ENCODE results near the gene IPO11.

IPO11 gene

DNA sequence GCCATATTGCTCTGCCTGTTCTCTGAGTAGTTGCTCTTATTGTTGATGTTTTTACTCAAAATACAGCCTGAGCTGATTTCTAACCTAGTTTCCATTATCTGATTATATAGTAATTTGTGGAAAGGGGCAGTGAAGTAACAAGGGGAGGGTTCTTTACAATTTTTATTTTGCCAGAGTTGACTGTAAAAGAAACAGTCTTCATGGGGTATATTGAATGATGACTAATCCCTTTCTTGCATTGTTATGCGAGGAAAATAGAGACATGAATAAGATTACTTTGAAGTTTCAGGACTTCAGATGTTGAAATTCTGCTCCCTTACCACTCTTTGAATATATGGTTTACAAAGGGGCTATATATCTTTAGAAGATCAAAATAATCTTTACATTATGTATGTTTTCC, 156.9 kb downstream of the IPO11 start:
- no peak for DNase-seq (ENCODE audit: insufficient read length, low spot score)
- no peak for FAIRE-seq
- TF ChIP-seq POU2F2 (IDR thresholded peaks at IDR 0.05; ENCODE audit: low read depth, low read length) = no peak
- no peak for TF ChIP-seq SPI1 (IDR thresholded peaks at IDR 0.05; ENCODE audit: low read depth, low read length)
- TF ChIP-seq POLR2AphosphoS5 (IDR thresholded peaks at IDR 0.05; ENCODE audit: low read depth, low read length) = no peak
- TF ChIP-seq PAX5 (IDR thresholded peaks at IDR 0.05; ENCODE audit: insufficient read depth, low read length, severe bottlenecking) = no peak
- TF ChIP-seq TAF1 (IDR thresholded peaks at IDR 0.05; ENCODE audit: low read depth, low read length) = no peak
- no peak for TF ChIP-seq POLR2A (IDR thresholded peaks at IDR 0.05; ENCODE audit: low read depth, low read length)

DNA sequence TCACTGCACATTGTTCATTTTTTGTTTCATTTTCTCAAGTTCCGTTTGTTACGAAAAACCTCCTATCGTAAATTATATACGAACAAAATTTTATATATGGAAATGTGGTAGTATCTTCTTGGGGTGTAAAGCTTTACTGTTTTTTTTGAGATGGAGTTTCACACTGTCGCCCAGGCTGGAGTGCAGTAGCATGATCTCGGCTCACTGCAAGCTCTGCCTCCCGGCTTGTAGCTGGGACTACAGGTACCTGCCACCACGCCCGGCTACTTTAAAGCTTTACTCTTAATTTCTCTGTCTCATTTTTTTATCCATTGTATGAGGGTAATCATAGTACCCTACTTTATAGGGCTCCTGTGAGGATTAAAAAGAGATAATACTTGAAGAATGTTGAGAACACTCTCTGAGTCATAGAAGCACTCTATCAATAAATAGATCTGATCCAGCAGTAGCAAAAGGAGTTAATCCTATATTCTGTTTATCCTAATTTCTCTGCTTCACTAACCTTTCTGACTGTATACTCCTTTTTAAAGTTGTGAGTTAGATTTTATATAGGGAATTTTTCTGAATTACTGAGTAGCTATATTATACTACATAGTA, 160.5 kb downstream of the IPO11 start:
- FAIRE-seq (no peak), DNase-seq (ENCODE audit: insufficient read length, low spot score) (no peak)
- TF ChIP-seq POLR2A (IDR thresholded peaks at IDR 0.05; ENCODE audit: low read depth, low read length) = no peak
- no peak for TF ChIP-seq SPI1 (IDR thresholded peaks at IDR 0.05; ENCODE audit: low read depth, low read length)

DNA sequence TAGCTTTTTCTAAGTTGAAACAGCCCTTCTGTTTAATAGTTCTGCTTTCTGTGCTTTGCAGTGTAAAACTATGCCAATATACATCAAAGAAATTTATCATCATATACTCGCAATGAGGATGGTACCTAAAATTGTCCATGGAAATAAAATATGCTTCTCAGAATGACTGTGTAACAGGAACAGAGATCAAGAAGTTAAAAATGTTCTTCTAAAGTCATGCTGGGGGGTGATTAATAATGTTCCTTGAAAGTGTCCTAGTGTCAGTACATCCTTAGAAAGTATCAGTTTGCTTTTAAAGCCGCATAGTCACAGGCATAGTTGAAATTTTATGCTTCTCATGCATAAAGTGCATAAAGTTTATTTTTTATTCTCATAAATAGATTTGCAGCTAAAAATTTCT, 162.0 kb downstream of the IPO11 start:
- DNase-seq (ENCODE audit: insufficient read length, low spot score) (no peak), FAIRE-seq (no peak)
- TF ChIP-seq POLR2AphosphoS5 (IDR thresholded peaks at IDR 0.05; ENCODE audit: low read depth, low read length) = no peak
- TF ChIP-seq POLR2A (IDR thresholded peaks at IDR 0.05; ENCODE audit: low read depth, low read length) = no peak
- no peak for TF ChIP-seq POU2F2 (IDR thresholded peaks at IDR 0.05; ENCODE audit: low read depth, low read length)
- TF ChIP-seq SPI1 (IDR thresholded peaks at IDR 0.05; ENCODE audit: low read depth, low read length) = peak; percentile 67

DNA sequence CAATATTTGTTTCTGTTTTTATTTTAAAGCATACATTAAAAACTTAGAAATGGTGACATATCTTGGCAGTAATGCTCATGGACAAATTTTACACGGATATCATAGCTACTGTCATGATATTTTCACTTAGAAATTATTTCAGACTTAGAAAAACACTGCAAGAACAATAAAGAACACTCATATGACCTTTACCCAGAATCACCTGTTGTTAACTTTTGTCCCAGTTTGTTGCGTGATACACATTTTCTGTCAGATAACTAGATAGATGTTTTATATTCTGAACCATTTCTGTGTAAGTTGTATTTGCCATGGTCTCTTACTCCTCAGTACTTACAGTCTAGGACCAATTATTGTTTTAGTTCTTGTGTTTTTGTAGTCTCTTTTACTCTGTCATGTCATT, 162.5 kb downstream of the IPO11 start:
- TF ChIP-seq TAF1 (IDR thresholded peaks at IDR 0.05; ENCODE audit: low read depth, low read length) = no peak
- no peak for TF ChIP-seq POU2F2 (IDR thresholded peaks at IDR 0.05; ENCODE audit: low read depth, low read length)
- TF ChIP-seq POLR2AphosphoS5 (IDR thresholded peaks at IDR 0.05; ENCODE audit: low read depth, low read length) = no peak
- no peak for TF ChIP-seq POLR2A (IDR thresholded peaks at IDR 0.05; ENCODE audit: low read depth, low read length)
- TF ChIP-seq SPI1 (IDR thresholded peaks at IDR 0.05; ENCODE audit: low read depth, low read length) = no peak
- no peak for TF ChIP-seq PAX5 (IDR thresholded peaks at IDR 0.05; ENCODE audit: insufficient read depth, low read length, severe bottlenecking)
- no peak for FAIRE-seq
- no peak for DNase-seq (ENCODE audit: insufficient read length, low spot score)

DNA sequence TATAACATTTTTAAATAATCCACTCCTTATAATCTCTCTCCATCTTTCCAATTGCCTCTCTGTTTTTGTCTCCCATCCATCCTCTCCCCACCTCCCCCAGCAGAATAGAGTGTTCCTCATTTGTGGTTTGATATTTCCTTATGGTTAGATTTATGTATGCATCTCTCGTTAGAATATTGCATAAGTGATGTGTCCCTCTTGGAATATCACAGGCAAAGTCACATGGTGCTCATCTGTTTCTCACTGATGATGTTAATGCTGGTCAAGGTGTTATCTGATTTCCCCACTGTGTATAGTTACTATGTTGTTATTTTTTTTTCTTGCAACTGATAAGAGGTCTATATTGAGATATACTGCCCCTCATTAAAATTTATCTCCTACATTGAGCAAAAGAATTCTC, 162.9 kb downstream of the IPO11 start:
- no peak for DNase-seq (ENCODE audit: insufficient read length, low spot score)
- FAIRE-seq = peak; percentile 28

DNA sequence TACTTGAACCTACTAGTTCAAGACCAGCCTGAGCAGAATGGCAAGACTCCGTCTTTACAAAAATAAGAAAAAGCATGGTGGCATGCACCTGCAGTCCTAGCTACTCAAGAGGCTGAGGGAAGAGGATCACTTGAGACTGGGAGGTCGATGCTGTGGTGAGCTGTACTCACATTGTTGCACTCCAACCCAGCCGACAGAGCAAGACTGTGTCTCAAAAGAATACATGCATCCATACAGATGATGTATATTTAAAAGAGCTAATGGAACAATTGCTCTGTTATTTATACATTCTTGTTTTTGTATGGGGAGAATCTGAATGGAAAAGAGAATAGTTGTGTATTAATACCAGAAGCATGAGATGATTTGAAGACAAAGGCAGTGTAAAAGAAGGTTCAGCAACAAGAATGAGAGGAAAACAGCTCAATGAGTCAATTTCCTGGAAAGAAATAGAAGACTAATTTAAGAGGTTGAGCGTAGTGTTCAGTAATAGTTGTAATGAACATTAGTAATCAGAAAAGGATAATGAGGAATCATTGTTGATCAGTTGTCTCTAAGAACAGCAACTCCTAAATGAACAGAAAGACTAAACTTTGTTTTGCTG, 164.1 kb downstream of the IPO11 start:
- TF ChIP-seq POLR2AphosphoS5 (IDR thresholded peaks at IDR 0.05; ENCODE audit: low read depth, low read length) = no peak
- TF ChIP-seq TAF1 (IDR thresholded peaks at IDR 0.05; ENCODE audit: low read depth, low read length) = no peak
- FAIRE-seq (no peak), DNase-seq (ENCODE audit: insufficient read length, low spot score) (no peak)

More for the DNA sequence above, 162.9 kb downstream of the IPO11 start:
- no peak for TF ChIP-seq SPI1 (IDR thresholded peaks at IDR 0.05; ENCODE audit: low read depth, low read length)
- TF ChIP-seq POU2F2 (IDR thresholded peaks at IDR 0.05; ENCODE audit: low read depth, low read length) = no peak
- TF ChIP-seq POLR2A (IDR thresholded peaks at IDR 0.05; ENCODE audit: low read depth, low read length) = no peak
- TF ChIP-seq TAF1 (IDR thresholded peaks at IDR 0.05; ENCODE audit: low read depth, low read length) = no peak

DNA sequence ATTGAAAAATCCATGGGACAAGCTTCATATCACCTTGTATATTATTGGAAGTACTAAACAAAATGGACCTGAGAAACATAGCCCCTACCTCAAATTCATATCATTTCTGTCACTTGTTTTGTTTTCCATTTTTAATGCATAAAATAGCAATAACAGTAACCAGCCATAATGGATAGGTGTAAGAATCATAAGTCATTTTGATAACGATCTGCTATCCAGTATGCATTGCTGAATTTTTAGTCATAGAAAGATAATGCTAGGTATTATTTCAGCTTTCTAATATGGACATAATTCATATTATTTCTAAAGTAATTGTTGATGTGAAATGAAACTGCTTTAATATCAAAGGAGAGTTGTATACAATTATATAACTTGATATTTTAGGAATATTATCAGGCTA, 164.9 kb downstream of the IPO11 start:
- no peak for DNase-seq (ENCODE audit: insufficient read length, low spot score)
- TF ChIP-seq POLR2A (IDR thresholded peaks at IDR 0.05; ENCODE audit: low read depth, low read length) (no peak), POU2F2 (IDR thresholded peaks at IDR 0.05; ENCODE audit: low read depth, low read length) (no peak), SPI1 (IDR thresholded peaks at IDR 0.05; ENCODE audit: low read depth, low read length) (no peak), TAF1 (IDR thresholded peaks at IDR 0.05; ENCODE audit: low read depth, low read length) (no peak), PAX5 (IDR thresholded peaks at IDR 0.05; ENCODE audit: insufficient read depth, low read length, severe bottlenecking) (no peak), POLR2AphosphoS5 (IDR thresholded peaks at IDR 0.05; ENCODE audit: low read depth, low read length) (no peak)
- FAIRE-seq = no peak

DNA sequence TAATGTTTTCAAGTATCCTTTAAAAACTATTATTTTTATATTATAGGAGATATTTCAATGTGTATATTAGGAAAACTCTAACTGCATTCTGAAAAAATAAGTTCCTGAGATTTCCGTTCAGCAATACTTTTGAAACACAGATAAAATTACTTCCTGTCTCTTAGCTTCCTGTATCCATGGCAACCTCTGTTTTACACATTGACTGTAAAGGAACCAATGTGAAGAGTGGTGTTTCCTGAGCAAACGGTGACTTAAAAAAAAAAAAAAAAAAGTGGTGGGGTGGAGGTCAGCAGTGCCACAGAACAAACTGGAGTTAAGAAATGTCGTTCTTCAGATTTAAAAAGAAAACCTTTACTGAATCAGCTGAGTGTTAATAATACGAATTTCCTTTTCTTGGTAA, 166.0 kb downstream of the IPO11 start, which contains the start of gene LRRC70:
LRRC70 (plus strand) TSS at position 280 of the 400 bp plus-strand sequence. CDS start 620 bp downstream, outside the sequence.
- DNase-seq (ENCODE audit: insufficient read length, low spot score) (peak; percentile 9), FAIRE-seq (peak; percentile 70)
- TF ChIP-seq POU2F2 (IDR thresholded peaks at IDR 0.05; ENCODE audit: low read depth, low read length) = no peak
- TF ChIP-seq SPI1 (IDR thresholded peaks at IDR 0.05; ENCODE audit: low read depth, low read length) = 0 out of 2 replicates have a peak, but pooled peaks have one; percentile 32

DNA sequence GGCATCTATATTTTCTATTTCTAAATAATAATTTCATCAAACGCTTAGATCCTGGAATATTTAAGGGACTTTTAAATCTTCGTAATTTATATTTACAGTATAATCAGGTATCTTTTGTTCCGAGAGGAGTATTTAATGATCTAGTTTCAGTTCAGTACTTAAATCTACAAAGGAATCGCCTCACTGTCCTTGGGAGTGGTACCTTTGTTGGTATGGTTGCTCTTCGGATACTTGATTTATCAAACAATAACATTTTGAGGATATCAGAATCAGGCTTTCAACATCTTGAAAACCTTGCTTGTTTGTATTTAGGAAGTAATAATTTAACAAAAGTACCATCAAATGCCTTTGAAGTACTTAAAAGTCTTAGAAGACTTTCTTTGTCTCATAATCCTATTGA, 167.2 kb downstream of the IPO11 start:
- no peak for TF ChIP-seq POLR2AphosphoS5 (IDR thresholded peaks at IDR 0.05; ENCODE audit: low read depth, low read length)
- TF ChIP-seq PAX5 (IDR thresholded peaks at IDR 0.05; ENCODE audit: insufficient read depth, low read length, severe bottlenecking) = no peak
- no peak for TF ChIP-seq SPI1 (IDR thresholded peaks at IDR 0.05; ENCODE audit: low read depth, low read length)
- FAIRE-seq = no peak
- no peak for DNase-seq (ENCODE audit: insufficient read length, low spot score)

DNA sequence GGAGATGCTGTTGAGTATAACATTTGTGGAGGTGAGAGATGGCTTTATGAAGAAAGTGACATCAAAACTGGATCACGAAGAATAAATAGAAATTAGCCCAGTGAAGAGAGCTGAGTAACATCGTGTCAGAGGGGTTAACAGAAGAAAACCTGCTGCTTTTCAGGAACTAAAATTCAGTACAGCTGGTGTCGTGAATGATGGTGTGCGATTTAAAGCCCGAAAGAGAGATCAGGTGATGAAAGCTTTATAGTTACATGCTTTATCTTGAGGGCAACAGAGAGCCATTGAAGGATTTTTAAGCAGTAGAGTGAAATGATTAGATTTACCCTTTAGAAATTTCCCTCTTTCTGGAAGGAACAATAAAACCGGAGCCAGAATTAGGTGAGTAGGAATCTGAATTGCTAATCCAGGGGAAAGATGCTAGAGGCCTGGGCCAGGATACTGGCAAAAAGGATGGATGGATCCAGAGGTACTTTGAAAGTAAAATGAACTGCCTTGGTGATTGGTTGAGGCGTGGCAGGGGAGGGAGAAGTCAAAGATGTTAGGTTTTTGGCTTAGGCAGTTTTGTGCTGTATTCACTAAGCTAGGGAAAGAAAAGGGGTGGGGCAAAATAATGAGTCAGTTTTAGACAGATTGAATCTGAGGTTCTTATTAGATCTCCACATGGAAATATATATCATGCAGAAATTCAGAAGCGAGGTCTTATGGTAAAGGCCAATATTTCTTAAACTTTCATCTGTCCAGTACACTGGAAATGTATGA, 169.5 kb downstream of the IPO11 start:
- TF ChIP-seq TAF1 (IDR thresholded peaks at IDR 0.05; ENCODE audit: low read depth, low read length) = no peak
- TF ChIP-seq POLR2AphosphoS5 (IDR thresholded peaks at IDR 0.05; ENCODE audit: low read depth, low read length) = no peak
- TF ChIP-seq PAX5 (IDR thresholded peaks at IDR 0.05; ENCODE audit: insufficient read depth, low read length, severe bottlenecking) = no peak
- no peak for TF ChIP-seq POU2F2 (IDR thresholded peaks at IDR 0.05; ENCODE audit: low read depth, low read length)
- no peak for TF ChIP-seq SPI1 (IDR thresholded peaks at IDR 0.05; ENCODE audit: low read depth, low read length)
- TF ChIP-seq POLR2A (IDR thresholded peaks at IDR 0.05; ENCODE audit: low read depth, low read length) = no peak
- DNase-seq (ENCODE audit: insufficient read length, low spot score) (no peak), FAIRE-seq (peak; percentile 64)

All from GM12891 (cell line).